Duodenal mucosa (tissue), 2 donors: ENCODE data around the gene JPH4.
A peak's percentile ranks its signal among the peaks of the same experiment; 100 is the strongest.

ENCODE experiments used
- H3K27ac ChIP-seq: one replicate; pipeline ENCODE4 v1.7.0; 2013; ENCODE audit warnings: low read depth, low read length
- H3K27me3 ChIP-seq, 2 donors: one replicate each; pipeline ENCODE4 v1.7.0; 2013; ENCODE audit warnings: low read length in 2 of 2, control low read depth in 1 of 2; ENCODE audit not compliant: insufficient read depth in 2 of 2, control insufficient read depth in 1 of 2
- H3K36me3 ChIP-seq, 2 donors: one replicate each; pipeline ENCODE4 v1.7.0; 2013; ENCODE audit warnings: low read length in 2 of 2, control low read depth in 1 of 2; ENCODE audit not compliant: insufficient read depth in 2 of 2, control insufficient read depth in 1 of 2
- H3K4me1 ChIP-seq, 2 donors: one replicate each; pipeline ENCODE4 v1.7.0; 2013; ENCODE audit warnings: low read length in 2 of 2, control low read depth in 1 of 2; ENCODE audit not compliant: insufficient read depth in 2 of 2, control insufficient read depth in 1 of 2
- H3K4me3 ChIP-seq, 2 donors: one replicate each; pipeline ENCODE4 v1.7.0; 2013; ENCODE audit warnings: low read length in 2 of 2, low read depth in 1 of 2
- H3K9ac ChIP-seq, 2 donors: one replicate each; pipeline ENCODE4 v1.7.0; 2013; ENCODE audit warnings: low read length in 2 of 2, low read depth in 1 of 2
- H3K9me3 ChIP-seq, 2 donors: one replicate each; pipeline ENCODE4 v1.7.0; 2013; ENCODE audit warnings: low read length in 2 of 2, control low read depth in 1 of 2; ENCODE audit not compliant: control insufficient read depth in 1 of 2

The JPH4 gene

DNA sequence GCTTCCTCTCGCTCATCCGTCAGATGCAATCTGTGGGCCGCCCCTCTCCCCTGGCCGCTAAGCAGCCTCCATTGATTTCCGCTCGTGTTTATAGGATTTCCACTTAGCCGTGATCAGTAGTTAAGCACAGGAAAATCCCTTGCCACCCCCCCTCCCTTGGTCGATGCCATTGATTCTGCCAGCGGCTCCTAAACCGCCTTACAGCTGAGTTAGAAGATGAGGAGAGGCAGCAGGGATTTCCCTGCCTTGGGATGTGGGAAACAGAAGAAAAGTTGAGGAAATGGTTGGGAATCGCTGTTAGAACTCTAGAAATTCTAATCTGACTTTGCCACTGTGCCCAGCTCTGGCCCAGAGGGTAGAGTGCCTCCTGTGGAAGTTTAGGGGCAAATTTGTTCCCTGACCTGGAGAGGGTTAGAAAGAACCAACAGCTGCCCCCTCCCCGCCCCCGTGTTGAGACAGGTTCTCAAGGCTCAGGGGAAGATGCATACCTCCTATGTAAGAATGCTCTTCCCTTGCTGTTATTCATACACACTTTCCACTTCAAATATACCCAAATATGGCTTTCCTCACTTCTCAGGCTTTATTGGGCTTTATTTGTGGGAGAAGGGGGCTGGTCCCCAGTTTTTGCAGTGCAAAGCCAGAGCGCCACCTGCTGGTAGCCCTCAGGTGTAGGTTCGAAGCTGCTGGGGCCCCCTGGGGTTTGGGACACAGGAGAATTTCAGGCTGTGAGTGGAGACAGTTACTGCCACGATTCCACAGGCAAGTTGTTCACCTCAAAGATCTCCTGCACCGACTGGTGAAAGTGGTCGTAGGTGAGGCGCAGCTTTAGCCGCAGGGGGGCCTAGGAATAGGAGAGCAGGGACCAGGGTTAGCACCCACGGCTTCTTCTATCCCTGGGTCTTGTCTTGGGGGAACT, 19.3 kb downstream of the JPH4 start:
- Histone ChIP-seq H3K9ac (no peak overlapping the region), H3K9me3 (no peaks in the 10 kb centered on the region), H3K27ac (no peak overlapping the region), H3K4me1 (peaks cover 17 to 25% of the 10 kb centered on the region in 2 donors), H3K4me3 (no peak overlapping the region), H3K36me3 (peaks cover 25 to 51% of the 10 kb centered on the region in 2 donors), H3K27me3 (no peaks in the 10 kb centered on the region)

DNA sequence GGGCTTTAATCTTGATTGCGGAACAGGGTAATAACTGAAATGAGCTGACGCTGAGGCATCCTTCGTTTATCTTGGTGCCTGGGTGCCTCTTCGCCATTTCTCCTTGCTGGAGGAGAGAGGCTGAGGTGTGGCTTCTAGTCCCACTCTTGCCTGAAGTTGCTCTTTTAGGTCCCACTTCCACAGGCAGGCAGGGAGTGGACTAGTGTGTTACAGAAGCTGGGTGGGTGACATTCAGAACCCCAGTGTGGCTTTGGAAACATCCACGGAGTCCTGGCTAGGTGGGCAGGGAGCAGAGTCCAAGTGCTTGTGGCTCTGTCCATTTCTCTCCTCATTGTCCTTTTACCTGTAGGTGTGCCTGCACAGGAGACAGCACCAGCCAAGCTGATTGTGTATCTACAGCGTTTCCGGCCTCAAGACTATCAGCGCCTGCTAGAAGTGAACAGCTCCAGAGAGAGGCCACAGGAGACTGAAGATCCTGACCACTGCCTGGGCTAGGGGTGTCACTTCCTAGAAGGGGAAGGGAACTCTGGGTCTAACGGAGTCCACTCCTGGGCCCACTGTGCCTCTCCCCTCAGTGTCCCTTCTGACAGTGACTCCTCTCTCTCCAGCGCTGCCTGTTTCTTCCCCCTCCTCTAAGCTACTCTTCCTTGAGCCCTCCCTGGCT, 20.1 kb downstream of the JPH4 start:
- Histone ChIP-seq H3K4me1 (peaks cover 17 to 25% of the 10 kb centered on the region in 2 donors), H3K27me3 (no peaks in the 10 kb centered on the region), H3K9me3 (no peaks in the 10 kb centered on the region), H3K4me3 (no peak overlapping the region), H3K36me3 (peaks cover 25 to 43% of the 10 kb centered on the region in 2 donors), H3K9ac (no peak overlapping the region), H3K27ac (no peak overlapping the region)

DNA sequence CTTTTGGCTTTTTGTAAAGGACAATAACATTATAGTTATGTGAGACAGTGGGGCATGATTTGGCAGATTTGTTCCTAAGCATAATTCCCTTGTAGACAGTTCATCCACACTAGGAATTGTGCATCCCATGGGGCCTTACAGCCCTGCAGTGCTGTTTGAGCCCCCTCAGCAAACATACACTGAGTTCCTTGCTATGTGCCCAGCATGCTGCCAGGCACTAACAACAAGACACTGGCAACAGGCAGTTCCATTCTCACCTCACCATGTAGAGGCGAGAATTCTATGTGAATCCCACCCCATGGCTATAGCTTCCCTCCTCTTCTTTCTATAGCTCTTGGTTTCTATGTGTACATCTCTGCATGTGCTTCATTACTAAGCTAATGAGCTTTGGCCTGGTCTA, 20.6 kb downstream of the JPH4 start:
- H3K27me3 ChIP-seq, result no peaks in the 10 kb centered on the region
- H3K9ac ChIP-seq, result no peak overlapping the region
- H3K27ac ChIP-seq, result no peak overlapping the region
- H3K9me3 ChIP-seq, result no peaks in the 10 kb centered on the region
- H3K36me3 ChIP-seq, result peaks cover 25 to 40% of the 10 kb centered on the region in 2 donors
- H3K4me1 ChIP-seq, result peaks cover 17 to 25% of the 10 kb centered on the region in 2 donors
- no peak overlapping the region for H3K4me3 ChIP-seq

DNA sequence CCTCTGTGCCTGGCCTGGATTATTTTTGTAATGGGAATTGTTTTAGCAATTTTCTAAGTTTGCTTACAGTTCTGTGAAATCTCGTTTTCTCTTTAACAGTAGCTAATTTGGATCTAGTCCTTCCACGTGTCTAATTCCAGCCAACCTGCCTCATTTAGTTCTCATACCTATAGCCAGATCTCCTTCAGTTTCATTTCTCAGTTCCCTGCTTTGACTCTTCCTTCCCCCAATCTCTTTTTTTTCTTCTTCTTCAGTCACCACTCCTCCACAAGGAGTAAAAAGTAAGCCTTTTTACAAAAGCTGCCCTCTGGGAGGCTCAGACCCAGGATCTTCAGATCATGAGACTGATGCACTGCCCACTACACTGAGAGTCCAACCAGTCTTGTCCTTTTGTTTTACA, 21.1 kb downstream of the JPH4 start:
- Histone ChIP-seq H3K27ac (no peak overlapping the region), H3K4me3 (peak overlapping the region in 1 of 2 donors; percentile 91), H3K9me3 (no peaks in the 10 kb centered on the region), H3K9ac (peak overlapping the region in 1 of 2 donors; percentile 92), H3K4me1 (peaks cover 17 to 25% of the 10 kb centered on the region in 2 donors), H3K27me3 (no peaks in the 10 kb centered on the region), H3K36me3 (peaks cover 25 to 40% of the 10 kb centered on the region in 2 donors)

DNA sequence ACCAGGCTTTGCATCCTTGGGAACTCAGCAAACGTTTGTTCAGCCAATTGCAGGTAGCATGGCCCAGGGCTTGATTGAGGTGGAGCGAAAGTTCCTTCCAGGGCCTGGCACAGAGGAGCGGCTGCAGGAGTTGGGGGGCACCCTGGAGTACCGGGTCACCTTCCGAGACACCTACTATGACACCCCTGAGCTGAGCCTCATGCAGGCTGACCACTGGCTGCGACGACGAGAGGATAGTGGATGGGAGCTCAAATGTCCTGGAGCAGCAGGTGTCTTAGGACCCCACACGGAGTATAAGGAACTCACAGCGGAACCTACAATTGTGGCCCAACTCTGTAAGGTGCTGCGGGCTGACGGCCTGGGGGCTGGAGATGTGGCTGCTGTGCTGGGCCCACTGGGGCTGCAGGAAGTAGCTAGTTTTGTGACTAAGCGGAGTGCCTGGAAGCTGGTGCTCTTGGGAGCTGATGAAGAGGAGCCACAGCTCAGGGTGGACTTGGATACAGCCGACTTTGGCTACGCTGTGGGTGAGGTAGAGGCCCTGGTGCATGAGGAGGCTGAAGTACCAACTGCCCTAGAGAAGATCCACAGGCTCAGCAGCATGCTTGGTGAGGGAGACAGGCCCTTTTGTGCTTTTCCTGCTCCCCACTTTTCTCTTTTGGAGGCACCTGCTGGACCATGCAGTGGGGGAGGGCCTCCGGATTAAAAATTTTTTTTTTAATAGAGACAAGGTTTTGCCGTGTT, 21.7 kb downstream of the JPH4 start:
- Histone ChIP-seq H3K27ac (peak overlapping the region; percentile 92), H3K36me3 (peaks cover 20 to 34% of the 10 kb centered on the region in 2 donors), H3K9ac (peak overlapping the region; percentile 92 to 96), H3K4me1 (peaks cover 17 to 25% of the 10 kb centered on the region in 2 donors), H3K9me3 (no peaks in the 10 kb centered on the region), H3K4me3 (peak overlapping the region; percentile 91 to 93), H3K27me3 (no peaks in the 10 kb centered on the region)

DNA sequence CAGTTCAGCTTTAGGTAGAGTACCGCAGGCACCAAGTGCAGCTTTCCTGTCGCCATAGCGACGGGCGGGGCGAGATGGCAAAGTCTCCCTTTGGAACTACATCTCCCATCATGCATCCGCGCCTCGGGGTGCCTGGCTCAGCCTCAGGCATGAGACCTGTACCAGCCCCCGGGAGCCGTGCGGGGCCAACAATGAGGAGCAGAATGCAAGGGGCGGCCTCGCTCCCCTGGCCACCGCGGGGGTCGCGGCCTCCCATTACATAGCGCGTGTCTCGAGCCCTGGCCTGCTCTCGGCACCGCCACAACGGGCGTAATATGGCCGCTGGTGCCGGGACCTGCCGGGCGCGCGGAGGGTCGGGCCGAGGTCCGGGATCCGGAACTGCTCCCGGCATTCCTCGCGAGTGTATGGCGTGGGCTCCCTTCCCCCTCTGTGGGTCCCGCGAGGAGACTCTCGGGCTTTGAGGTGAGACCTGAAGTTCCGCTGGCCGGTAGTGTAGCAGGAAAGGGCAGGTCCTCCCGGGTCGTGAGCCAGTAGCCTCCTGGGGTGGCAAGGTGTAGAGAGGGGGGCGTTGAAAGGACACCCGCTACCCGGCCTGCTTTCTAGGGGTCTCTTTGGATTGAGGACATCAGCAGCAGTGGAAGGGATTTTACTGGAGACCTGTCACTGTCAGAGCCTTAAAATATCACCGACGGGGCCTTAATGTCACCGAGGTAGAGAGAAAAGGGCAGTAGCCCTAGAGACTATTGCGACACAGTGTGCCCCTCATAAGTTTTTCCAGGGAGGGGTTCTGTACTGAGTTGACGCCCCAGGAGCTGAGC, 22.5 kb downstream of the JPH4 start, which contains the start of gene THTPA:
THTPA (plus strand) TSS at position 390 of the 818 bp plus-strand sequence. CDS start 487 bp downstream, outside the sequence.
- H3K27ac ChIP-seq, result peak within 1 kb of the TSS; percentile 92
- H3K9me3 ChIP-seq, result no peaks in the 10 kb centered on the region
- H3K4me3 ChIP-seq, result peak within 1 kb of the TSS; percentile 91 to 93
- H3K9ac ChIP-seq, result peak within 1 kb of the TSS; percentile 92 to 96
- H3K27me3 ChIP-seq, result no peaks in the 10 kb centered on the region
- peaks cover 17 to 25% of the 10 kb centered on the region in 2 donors for H3K4me1 ChIP-seq
- peaks cover 16 to 26% of the 10 kb centered on the region in 2 donors for H3K36me3 ChIP-seq

DNA sequence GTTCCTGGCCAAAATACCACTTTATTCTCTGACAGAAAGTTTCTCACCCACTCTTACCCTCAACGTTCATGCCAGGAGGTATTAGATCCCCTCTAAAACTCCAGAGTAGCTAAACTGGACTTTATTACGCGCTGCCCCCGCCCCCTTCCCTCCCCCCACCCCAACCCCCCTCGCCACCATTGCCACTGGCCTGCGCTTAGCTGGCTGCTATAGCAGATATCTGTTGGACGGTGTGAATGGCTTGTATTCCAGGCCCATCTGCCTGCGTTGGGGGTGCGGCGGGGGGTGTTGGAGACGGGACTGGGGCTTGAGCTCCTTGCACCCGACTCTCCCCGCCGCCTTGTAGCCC, 23.1 kb downstream of the JPH4 start:
- H3K4me3 ChIP-seq, result peak overlapping the region; percentile 91 to 93
- no peaks in the 10 kb centered on the region for H3K27me3 ChIP-seq
- peaks cover 16 to 21% of the 10 kb centered on the region in 2 donors for H3K36me3 ChIP-seq
- H3K9ac ChIP-seq, result peak overlapping the region in 1 of 2 donors; percentile 92
- peaks cover 18 to 29% of the 10 kb centered on the region in 2 donors for H3K4me1 ChIP-seq
- peak overlapping the region; percentile 92 for H3K27ac ChIP-seq
- H3K9me3 ChIP-seq, result no peaks in the 10 kb centered on the region

DNA sequence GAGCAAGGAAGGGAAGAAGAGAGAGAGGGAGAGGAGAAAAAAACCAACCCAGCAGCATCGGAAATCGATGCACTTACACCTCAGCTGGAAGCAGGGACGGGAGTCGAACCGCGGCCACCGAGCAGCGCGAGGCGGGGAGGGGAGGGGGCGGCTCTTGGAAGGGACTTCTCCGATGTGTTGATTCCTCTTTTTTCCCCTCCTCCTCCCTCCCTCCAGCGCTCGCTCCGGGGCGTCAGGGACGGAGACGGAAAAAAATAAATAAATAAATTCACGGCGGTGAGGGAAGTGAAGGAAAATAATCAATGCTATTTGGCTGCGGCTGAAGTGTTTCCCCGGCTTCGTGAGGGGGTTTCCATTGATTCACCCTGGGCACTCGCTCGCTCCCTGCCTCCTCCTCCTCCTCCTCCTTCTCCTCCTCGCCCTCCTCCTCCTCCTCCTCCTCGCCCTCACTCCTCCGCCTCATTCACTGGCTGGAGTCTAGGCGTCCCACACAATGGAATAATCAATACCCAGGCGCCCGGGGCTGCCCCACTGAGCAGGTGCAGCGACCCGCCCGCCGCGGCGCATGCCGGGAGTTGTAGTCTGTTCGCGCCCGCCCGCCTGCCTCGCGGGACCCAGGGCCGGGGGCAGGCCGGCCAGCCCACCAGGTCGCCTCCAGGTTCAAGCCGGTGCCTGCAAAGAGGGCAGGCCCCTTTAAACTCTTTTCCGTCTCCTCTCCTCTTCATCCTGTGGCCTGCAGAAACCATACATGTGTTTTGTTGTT, 27.1 kb downstream of the JPH4 start, which contains the start of gene ZFHX2:
ZFHX2 (minus strand) TSS at position 500 of the 763 bp plus-strand sequence. CDS start 16,440 bp downstream, outside the sequence.
- Histone ChIP-seq H3K27me3 (no peaks in the 10 kb centered on the region), H3K36me3 (no peaks in the 10 kb centered on the region), H3K4me3 (peak within 1 kb of the TSS; percentile 88 to 91), H3K9me3 (no peaks in the 10 kb centered on the region), H3K4me1 (peaks cover 10 to 15% of the 10 kb centered on the region in 2 donors), H3K27ac (no peak within 1 kb of the TSS), H3K9ac (peak within 1 kb of the TSS; percentile 68 to 69)
